ENCODE data around the gene CSNK1E.

Gene CSNK1E

GRCh38 chr22:38244106-38244505, 73.1 kb downstream of the CSNK1E start:
- Histone ChIP-seq H2AFZ (ENCODE audit: low read depth, low read length) (no peak overlapping the region), H3K27ac (ENCODE audit: low read length) (no peak overlapping the region), H3K4me2 (ENCODE audit: low read length) (no peak overlapping the region), H3K4me1 (ENCODE audit: low read length) (peaks cover 15% of the 10 kb centered on the region), H4K20me1 (ENCODE audit: insufficient read depth, low read length) (peaks cover 59% of the 10 kb centered on the region), H3K27me3 (ENCODE audit: low read depth, low read length) (no peaks in the 10 kb centered on the region), H3K9ac (ENCODE audit: low read length) (no peak overlapping the region), H3K36me3 (replicated peaks; ENCODE audit: low read depth, low read length) (peaks cover 68% of the 10 kb centered on the region), H3K9me3 (ENCODE audit: insufficient read depth, low read length) (no peaks in the 10 kb centered on the region), H3K79me2 (ENCODE audit: low read length) (peaks cover 42% of the 10 kb centered on the region), H3K4me3 (ENCODE audit: low read length) (no peak overlapping the region)
- no peak for TF ChIP-seq CTCF (IDR thresholded peaks at IDR 0.05; ENCODE audit: low read depth, low read length)
- TF ChIP-seq EZH2phosphoT487 (IDR thresholded peaks at IDR 0.05; ENCODE audit: low read depth) = no peak

GRCh38 chr22:38243007-38243765, 74.0 kb downstream of the CSNK1E start:
- H3K27ac ChIP-seq (ENCODE audit: low read length) = no peak overlapping the region; the same call in 1 of the 2 replicates
- H3K4me2 ChIP-seq (ENCODE audit: low read length) = no peak overlapping the region

GRCh38 chr22:38240734-38241252, 76.4 kb downstream of the CSNK1E start:
- H3K79me2 ChIP-seq (ENCODE audit: low read length) = peaks cover 29% of the 10 kb centered on the region
- H3K36me3 ChIP-seq (replicated peaks; ENCODE audit: low read depth, low read length) = peaks cover 66% of the 10 kb centered on the region
- H3K9me3 ChIP-seq (ENCODE audit: insufficient read depth, low read length) = no peaks in the 10 kb centered on the region
- H3K4me1 ChIP-seq (ENCODE audit: low read length) = peaks cover 15% of the 10 kb centered on the region
- no peak overlapping the region for H3K4me3 ChIP-seq (ENCODE audit: low read length)
- no peak for TF ChIP-seq CTCF (IDR thresholded peaks at IDR 0.05; ENCODE audit: low read depth, low read length)
- no peak for TF ChIP-seq EZH2phosphoT487 (IDR thresholded peaks at IDR 0.05; ENCODE audit: low read depth)
- H3K9ac ChIP-seq (ENCODE audit: low read length) = no peak overlapping the region
- peaks cover 39% of the 10 kb centered on the region for H4K20me1 ChIP-seq (ENCODE audit: insufficient read depth, low read length)
- H2AFZ ChIP-seq (ENCODE audit: low read depth, low read length) = no peak overlapping the region
- H3K27ac ChIP-seq (ENCODE audit: low read length) = no peak overlapping the region
- H3K27me3 ChIP-seq (ENCODE audit: low read depth, low read length) = no peaks in the 10 kb centered on the region
- H3K4me2 ChIP-seq (ENCODE audit: low read length) = no peak overlapping the region

More at GRCh38 chr22:38243007-38243765, 74.0 kb downstream of the CSNK1E start:
- peaks cover 52% of the 10 kb centered on the region for H4K20me1 ChIP-seq (ENCODE audit: insufficient read depth, low read length)
- H3K9ac ChIP-seq (ENCODE audit: low read length) = no peak overlapping the region
- H3K9me3 ChIP-seq (ENCODE audit: insufficient read depth, low read length) = no peaks in the 10 kb centered on the region
- H3K27me3 ChIP-seq (ENCODE audit: low read depth, low read length) = no peaks in the 10 kb centered on the region
- peaks cover 73% of the 10 kb centered on the region for H3K36me3 ChIP-seq (replicated peaks; ENCODE audit: low read depth, low read length)
- H2AFZ ChIP-seq (ENCODE audit: low read depth, low read length) = no peak overlapping the region
- H3K79me2 ChIP-seq (ENCODE audit: low read length) = peaks cover 34% of the 10 kb centered on the region
- H3K4me1 ChIP-seq (ENCODE audit: low read length) = peaks cover 15% of the 10 kb centered on the region
- no peak overlapping the region for H3K4me3 ChIP-seq (ENCODE audit: low read length)
- TF ChIP-seq CTCF (IDR thresholded peaks at IDR 0.05; ENCODE audit: low read depth, low read length) = no peak
